ENCODE results near the gene SIRPB1. TPM values are rescaled to one million over a fixed set of nuclear protein-coding genes. Genes with fewer than 3 reads are reported as not detected.

Gene SIRPB1
- total RNA-seq, 2 donors from 2014 or later = 3.7 to 5.7 TPM

GRCh38 chr20:1635291-1635979 lies 15.6 kb upstream of the SIRPB1 start:
- no peak for DNase-seq (ENCODE audit: low spot score)
- no peaks in the 10 kb centered on the region for H3K27me3 ChIP-seq
- no peak overlapping the region for H3K4me3 ChIP-seq
- H3K4me1 ChIP-seq = no peaks in the 10 kb centered on the region
- H3K27ac ChIP-seq = no peak overlapping the region
- H3K9me3 ChIP-seq = no peaks in the 10 kb centered on the region
- TF ChIP-seq, protein P1, sequence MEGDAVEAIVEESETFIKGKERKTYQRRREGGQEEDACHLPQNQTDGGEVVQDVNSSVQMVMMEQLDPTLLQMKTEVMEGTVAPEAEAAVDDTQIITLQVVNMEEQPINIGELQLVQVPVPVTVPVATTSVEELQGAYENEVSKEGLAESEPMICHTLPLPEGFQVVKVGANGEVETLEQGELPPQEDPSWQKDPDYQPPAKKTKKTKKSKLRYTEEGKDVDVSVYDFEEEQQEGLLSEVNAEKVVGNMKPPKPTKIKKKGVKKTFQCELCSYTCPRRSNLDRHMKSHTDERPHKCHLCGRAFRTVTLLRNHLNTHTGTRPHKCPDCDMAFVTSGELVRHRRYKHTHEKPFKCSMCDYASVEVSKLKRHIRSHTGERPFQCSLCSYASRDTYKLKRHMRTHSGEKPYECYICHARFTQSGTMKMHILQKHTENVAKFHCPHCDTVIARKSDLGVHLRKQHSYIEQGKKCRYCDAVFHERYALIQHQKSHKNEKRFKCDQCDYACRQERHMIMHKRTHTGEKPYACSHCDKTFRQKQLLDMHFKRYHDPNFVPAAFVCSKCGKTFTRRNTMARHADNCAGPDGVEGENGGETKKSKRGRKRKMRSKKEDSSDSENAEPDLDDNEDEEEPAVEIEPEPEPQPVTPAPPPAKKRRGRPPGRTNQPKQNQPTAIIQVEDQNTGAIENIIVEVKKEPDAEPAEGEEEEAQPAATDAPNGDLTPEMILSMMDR (IDR thresholded peaks at IDR 0.05) = no peak
- no peaks in the 10 kb centered on the region for H3K36me3 ChIP-seq

DNA sequence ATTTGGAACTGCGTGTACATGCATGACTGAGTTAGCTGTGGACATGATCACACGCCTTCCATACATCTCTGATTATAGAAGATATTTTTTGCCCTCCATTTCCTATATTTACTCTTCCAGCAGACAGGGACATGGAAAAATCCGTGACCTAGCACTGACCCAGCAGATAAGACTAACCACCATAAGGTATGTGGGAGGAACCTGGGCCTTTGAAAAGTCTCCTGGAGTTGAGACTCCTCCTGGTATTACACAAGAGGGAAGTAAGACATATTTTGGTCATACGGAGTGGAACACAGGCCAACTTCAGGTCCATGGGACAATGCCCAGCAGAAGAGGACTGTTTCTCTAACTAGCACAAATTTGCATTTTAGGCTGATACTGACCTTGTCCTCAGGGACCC lies 13.7 kb upstream of the SIRPB1 start:
- H3K4me3 ChIP-seq = no peak overlapping the region
- no peaks in the 10 kb centered on the region for H3K36me3 ChIP-seq
- TF ChIP-seq, protein P1 (IDR thresholded peaks at IDR 0.05) = no peak
- DNase-seq (ENCODE audit: low spot score) = no peak
- H3K4me1 ChIP-seq = no peaks in the 10 kb centered on the region
- no peak overlapping the region for H3K27ac ChIP-seq
- no peaks in the 10 kb centered on the region for H3K27me3 ChIP-seq
- no peaks in the 10 kb centered on the region for H3K9me3 ChIP-seq

DNA sequence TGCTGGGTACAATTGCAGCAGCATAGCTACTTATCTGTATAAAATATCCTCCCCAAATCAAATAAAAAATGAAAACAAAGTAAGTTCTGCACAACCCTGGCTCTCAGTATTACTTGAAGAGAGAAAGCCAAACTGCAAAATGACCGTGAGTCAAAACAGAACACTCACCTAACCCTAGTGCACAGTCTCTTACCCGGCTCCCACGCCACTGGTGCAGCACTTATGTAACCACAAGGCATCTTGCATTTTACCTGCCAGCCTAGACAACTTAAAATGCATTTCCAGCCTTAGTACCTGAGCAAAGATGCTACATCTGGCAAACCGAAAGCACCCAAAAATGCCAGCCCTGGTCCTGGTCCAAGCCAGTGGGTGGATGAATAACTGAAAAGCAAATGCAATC lies 12.4 kb upstream of the SIRPB1 start:
- no peaks in the 10 kb centered on the region for H3K4me1 ChIP-seq
- H3K27ac ChIP-seq = no peak overlapping the region
- H3K4me3 ChIP-seq = no peak overlapping the region
- H3K9me3 ChIP-seq = no peaks in the 10 kb centered on the region
- no peaks in the 10 kb centered on the region for H3K36me3 ChIP-seq
- TF ChIP-seq, protein P1 (IDR thresholded peaks at IDR 0.05) = no peak
- DNase-seq (ENCODE audit: low spot score) = no peak
- no peaks in the 10 kb centered on the region for H3K27me3 ChIP-seq

GRCh38 chr20:1631309-1632151 lies 11.7 kb upstream of the SIRPB1 start:
- H3K4me3 ChIP-seq = no peak overlapping the region
- H3K36me3 ChIP-seq = no peaks in the 10 kb centered on the region
- H3K4me1 ChIP-seq = no peaks in the 10 kb centered on the region
- no peak overlapping the region for H3K27ac ChIP-seq
- no peaks in the 10 kb centered on the region for H3K27me3 ChIP-seq
- TF ChIP-seq, protein P1 (IDR thresholded peaks at IDR 0.05) = no peak
- DNase-seq (ENCODE audit: low spot score) = no peak
- no peaks in the 10 kb centered on the region for H3K9me3 ChIP-seq

DNA sequence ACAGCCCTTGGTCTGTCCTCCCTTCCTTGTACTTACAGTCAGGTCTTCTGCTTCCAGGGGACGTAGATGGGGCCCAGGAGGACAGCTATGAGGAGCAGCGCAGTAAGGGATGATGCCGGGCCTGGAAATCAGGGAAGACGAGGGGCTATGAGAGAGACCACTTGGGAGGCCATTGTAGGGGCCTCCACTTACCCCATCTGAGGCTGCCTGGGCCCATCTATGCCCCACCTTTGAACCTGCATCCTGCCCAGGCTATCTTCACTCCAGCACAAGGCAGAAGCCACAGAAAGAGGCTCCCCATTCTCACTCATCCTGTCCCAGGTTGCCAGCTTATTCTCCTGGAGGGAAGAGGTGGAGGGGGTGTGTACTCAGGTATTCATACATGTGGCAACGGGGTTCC lies 10.4 kb upstream of the SIRPB1 start:
- H3K27me3 ChIP-seq = no peaks in the 10 kb centered on the region
- H3K9me3 ChIP-seq = no peaks in the 10 kb centered on the region
- H3K4me1 ChIP-seq = no peaks in the 10 kb centered on the region
- no peak overlapping the region for H3K4me3 ChIP-seq
- H3K36me3 ChIP-seq = no peaks in the 10 kb centered on the region
- TF ChIP-seq, protein P1 (IDR thresholded peaks at IDR 0.05) = no peak
- DNase-seq (ENCODE audit: low spot score) = no peak
- H3K27ac ChIP-seq = no peak overlapping the region

All from right atrium auricular region (tissue), 2 donors.